Activated CD4-positive, alpha-beta T cell treated with anti-CD3 and anti-CD28 coated beads, Interleukin-2, amount 10 ng/mL, durations not matched to agents 24 days and 14 days (primary cell): ENCODE results near the gene TLX1. TPM values are rescaled to one million over a fixed set of nuclear protein-coding genes. Genes with fewer than 3 reads are reported as not detected.

Source experiments
- DNase-seq: peaks from one replicate; pipeline ENCODE4 v3.0.0; 2022
- H3K27ac Mint-ChIP-seq: one replicate; pipeline ENCODE4 v1.8.0; 2022; ENCODE audit warnings: mild to moderate bottlenecking, mixed read lengths
- H3K27me3 Mint-ChIP-seq: one replicate; pipeline ENCODE4 v1.8.0; 2022; ENCODE audit warnings: mixed read lengths
- H3K36me3 Mint-ChIP-seq: one replicate; pipeline ENCODE4 v1.8.0; 2022; ENCODE audit warnings: low read depth, mild to moderate bottlenecking, mixed read lengths
- H3K4me1 Mint-ChIP-seq: one replicate; pipeline ENCODE4 v1.8.0; 2021; ENCODE audit warnings: mixed read lengths
- H3K4me3 Mint-ChIP-seq: one replicate; pipeline ENCODE4 v1.8.0; 2022; ENCODE audit warnings: mild to moderate bottlenecking, moderate library complexity, mixed read lengths
- H3K9me3 Mint-ChIP-seq: one replicate; pipeline ENCODE4 v1.8.0; 2021; ENCODE audit warnings: mixed read lengths
- intact Hi-C: fragments of 100-400 bp; cut with micrococcal nuclease; formaldehyde crosslinking; loops from one replicate; pipeline ENCODE4 v1.15.1; 2023
- total RNA-seq: library from RNA; stranded (reverse); gene quantifications from 2 replicates; pipeline ENCODE4 v1.2.3, GENCODE V29; 2022

TLX1 gene
- total RNA-seq, 1 donor from 2014 or later: not detected

- Mint-ChIP-seq H3K4me1 (peaks cover 14% of the 10 kb centered on the region), H3K4me3 (no peak overlapping the region), H3K36me3 (no peaks in the 10 kb centered on the region), H3K27me3 (peaks cover 62% of the 10 kb centered on the region), H3K9me3 (no peaks in the 10 kb centered on the region), H3K27ac (no peak overlapping the region)
- intact Hi-C loops: loop anchor here (10.0 kb wide), 1 partner anchor 613 kb away; the partner anchor contains the start of gene FGF8
- peak; percentile 90 for DNase-seq
These were observed 30.6 kb downstream of the TLX1 start for GRCh38 chr10:101161494-101162299.

DNA sequence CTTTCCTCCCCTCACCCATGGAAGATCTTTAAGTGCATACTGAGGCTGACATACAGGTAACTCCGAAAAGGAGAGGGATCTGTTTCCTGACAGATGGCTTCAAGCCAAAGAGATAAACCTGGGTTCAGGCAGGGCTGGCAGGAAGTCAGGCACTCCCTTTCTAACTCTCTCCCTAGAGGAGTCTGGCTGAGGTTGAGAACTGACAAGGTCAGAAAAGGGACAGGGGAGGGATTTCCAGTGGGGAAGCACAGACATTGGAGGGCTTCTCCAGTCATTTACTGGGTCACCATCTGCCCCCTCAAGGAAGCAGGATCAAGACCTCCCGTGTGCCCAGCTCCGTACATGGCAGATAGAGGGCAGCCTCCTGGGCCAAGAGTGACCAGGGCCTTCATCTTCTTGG is 31.6 kb downstream of the TLX1 start:
- Mint-ChIP-seq H3K36me3 (no peaks in the 10 kb centered on the region), H3K4me1 (peaks cover 14% of the 10 kb centered on the region), H3K4me3 (no peak overlapping the region), H3K27me3 (peaks cover 59% of the 10 kb centered on the region), H3K27ac (no peak overlapping the region), H3K9me3 (no peaks in the 10 kb centered on the region)
- no peak for DNase-seq
- intact Hi-C loops: loop anchor here (10.0 kb wide), 1 partner anchor 612 kb away; the partner anchor contains the start of gene FGF8

GRCh38 chr10:101164020-101164419 is 32.9 kb downstream of the TLX1 start:
- no peaks in the 10 kb centered on the region for H3K9me3 Mint-ChIP-seq
- no peak overlapping the region for H3K27ac Mint-ChIP-seq
- H3K4me3 Mint-ChIP-seq: no peak overlapping the region
- no peaks in the 10 kb centered on the region for H3K36me3 Mint-ChIP-seq
- peaks cover 10% of the 10 kb centered on the region for H3K4me1 Mint-ChIP-seq
- intact Hi-C loops: loop anchor here (10.0 kb wide), 1 partner anchor 611 kb away; the partner anchor contains the start of gene FGF8
- DNase-seq: no peak
- peaks cover 53% of the 10 kb centered on the region for H3K27me3 Mint-ChIP-seq

DNA sequence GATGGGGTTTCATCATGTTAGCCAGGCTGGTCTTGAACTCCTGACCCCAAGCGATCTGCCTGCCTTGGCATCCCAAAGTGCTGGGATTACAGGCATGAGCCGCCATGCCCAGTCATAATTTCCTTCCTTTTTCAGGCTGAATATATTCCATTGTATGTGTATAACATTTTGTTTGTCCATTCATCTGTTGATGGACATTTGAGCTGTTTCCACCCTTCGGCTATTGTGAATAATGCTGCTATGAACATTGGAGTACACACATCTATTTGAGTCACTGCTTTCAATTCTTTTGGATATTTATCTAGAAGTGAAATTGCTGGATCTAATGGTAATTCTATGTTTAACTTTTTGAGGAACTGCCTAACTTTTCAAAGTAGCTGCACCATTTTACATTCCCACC is 34.6 kb downstream of the TLX1 start:
- no peak for DNase-seq
- Mint-ChIP-seq H3K27me3 (peaks cover 48% of the 10 kb centered on the region), H3K4me3 (no peak overlapping the region), H3K27ac (no peak overlapping the region), H3K36me3 (no peaks in the 10 kb centered on the region), H3K9me3 (no peaks in the 10 kb centered on the region), H3K4me1 (peaks cover 10% of the 10 kb centered on the region)
- intact Hi-C loops: loop anchor here (10.0 kb wide), 1 partner anchor 609 kb away; the partner anchor contains the start of gene FGF8

- no peaks in the 10 kb centered on the region for H3K9me3 Mint-ChIP-seq
- no peak overlapping the region for H3K27ac Mint-ChIP-seq
- no peak for DNase-seq
- no peak overlapping the region for H3K4me3 Mint-ChIP-seq
- H3K4me1 Mint-ChIP-seq: peaks cover 9% of the 10 kb centered on the region
- no peaks in the 10 kb centered on the region for H3K36me3 Mint-ChIP-seq
- intact Hi-C loops: loop anchor here (10.0 kb wide), 1 partner anchor 608 kb away; the partner anchor contains the start of gene FGF8
- H3K27me3 Mint-ChIP-seq: peaks cover 45% of the 10 kb centered on the region
These were observed 35.3 kb downstream of the TLX1 start for GRCh38 chr10:101166430-101166829.

DNA sequence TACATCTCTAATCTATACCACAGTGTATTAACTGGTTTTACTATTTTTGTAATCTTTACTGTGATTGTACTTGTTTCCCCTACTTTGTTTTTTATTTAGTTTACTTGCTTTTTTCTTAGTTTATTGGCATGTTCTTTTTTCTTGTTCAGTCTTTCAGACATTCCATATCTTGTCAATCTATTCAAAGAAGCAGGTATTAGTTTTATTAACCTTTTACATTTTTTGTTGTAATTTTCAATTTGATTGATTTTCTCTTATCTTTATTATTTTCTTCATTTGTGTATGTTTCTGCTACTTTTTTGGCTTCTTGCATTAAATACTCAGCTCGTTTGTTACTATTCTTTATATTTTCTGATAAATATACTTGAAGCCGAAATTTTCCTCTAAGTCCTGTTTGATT is 41.6 kb downstream of the TLX1 start:
- Mint-ChIP-seq H3K4me1 (no peaks in the 10 kb centered on the region), H3K27ac (no peak overlapping the region), H3K36me3 (no peaks in the 10 kb centered on the region), H3K9me3 (peaks cover 8% of the 10 kb centered on the region), H3K27me3 (peaks cover 29% of the 10 kb centered on the region), H3K4me3 (no peak overlapping the region)
- intact Hi-C loops: no loop called here
- DNase-seq: no peak

DNA sequence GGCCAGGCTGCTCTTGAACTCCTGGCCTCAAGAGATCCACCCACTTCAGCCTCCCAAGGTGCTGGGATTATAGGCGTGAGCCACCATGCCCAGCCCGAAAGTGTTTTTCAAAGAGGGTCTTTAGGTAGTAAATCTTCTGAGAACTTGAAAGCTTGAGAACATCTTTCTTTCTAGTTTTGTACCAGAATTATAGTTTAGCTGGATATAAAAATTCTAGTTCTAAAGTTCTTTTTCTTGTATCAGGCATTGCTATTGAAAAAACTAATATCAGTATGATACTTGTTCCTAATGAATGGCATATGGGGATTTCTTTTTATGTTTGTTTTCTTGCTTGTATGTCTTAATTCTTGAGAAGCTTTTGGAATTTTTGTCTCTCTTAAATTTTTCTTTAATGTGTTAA is 43.2 kb downstream of the TLX1 start:
- intact Hi-C loops: no loop called here
- Mint-ChIP-seq H3K9me3 (peaks cover 8% of the 10 kb centered on the region), H3K4me1 (no peaks in the 10 kb centered on the region), H3K27me3 (peaks cover 27% of the 10 kb centered on the region), H3K27ac (no peak overlapping the region), H3K36me3 (no peaks in the 10 kb centered on the region), H3K4me3 (no peak overlapping the region)
- DNase-seq: no peak

DNA sequence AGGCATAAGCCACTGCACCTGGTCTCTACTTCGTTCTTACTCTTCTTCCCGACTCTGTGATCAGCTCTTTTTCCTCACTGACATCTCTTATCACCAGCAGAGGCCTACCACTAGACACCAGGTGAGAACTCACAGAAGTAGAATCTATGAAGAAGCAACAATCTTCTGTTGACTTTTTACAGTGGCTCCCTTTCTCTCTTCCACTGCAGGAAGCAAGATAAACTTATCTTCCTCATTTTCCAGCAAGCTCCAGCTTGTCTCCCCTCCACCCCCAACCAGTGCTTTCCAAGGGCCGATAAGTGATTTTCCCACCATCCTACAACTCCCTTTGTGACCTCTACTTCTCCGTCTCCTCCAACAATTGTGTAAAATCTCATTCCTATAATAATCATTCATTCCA is 45.5 kb downstream of the TLX1 start:
- H3K9me3 Mint-ChIP-seq: peaks cover 8% of the 10 kb centered on the region
- no peaks in the 10 kb centered on the region for H3K4me1 Mint-ChIP-seq
- no peak overlapping the region for H3K27ac Mint-ChIP-seq
- intact Hi-C loops: no loop called here
- peaks cover 29% of the 10 kb centered on the region for H3K27me3 Mint-ChIP-seq
- H3K4me3 Mint-ChIP-seq: no peak overlapping the region
- DNase-seq: no peak
- H3K36me3 Mint-ChIP-seq: no peaks in the 10 kb centered on the region

- H3K9me3 Mint-ChIP-seq: no peaks in the 10 kb centered on the region
- peaks cover 10% of the 10 kb centered on the region for H3K27me3 Mint-ChIP-seq
- DNase-seq: no peak
- H3K27ac Mint-ChIP-seq: no peak overlapping the region
- no peak overlapping the region for H3K4me3 Mint-ChIP-seq
- intact Hi-C loops: no loop called here
- no peaks in the 10 kb centered on the region for H3K36me3 Mint-ChIP-seq
- no peaks in the 10 kb centered on the region for H3K4me1 Mint-ChIP-seq
These were observed 51.8 kb downstream of the TLX1 start for GRCh38 chr10:101182936-101183335.

DNA sequence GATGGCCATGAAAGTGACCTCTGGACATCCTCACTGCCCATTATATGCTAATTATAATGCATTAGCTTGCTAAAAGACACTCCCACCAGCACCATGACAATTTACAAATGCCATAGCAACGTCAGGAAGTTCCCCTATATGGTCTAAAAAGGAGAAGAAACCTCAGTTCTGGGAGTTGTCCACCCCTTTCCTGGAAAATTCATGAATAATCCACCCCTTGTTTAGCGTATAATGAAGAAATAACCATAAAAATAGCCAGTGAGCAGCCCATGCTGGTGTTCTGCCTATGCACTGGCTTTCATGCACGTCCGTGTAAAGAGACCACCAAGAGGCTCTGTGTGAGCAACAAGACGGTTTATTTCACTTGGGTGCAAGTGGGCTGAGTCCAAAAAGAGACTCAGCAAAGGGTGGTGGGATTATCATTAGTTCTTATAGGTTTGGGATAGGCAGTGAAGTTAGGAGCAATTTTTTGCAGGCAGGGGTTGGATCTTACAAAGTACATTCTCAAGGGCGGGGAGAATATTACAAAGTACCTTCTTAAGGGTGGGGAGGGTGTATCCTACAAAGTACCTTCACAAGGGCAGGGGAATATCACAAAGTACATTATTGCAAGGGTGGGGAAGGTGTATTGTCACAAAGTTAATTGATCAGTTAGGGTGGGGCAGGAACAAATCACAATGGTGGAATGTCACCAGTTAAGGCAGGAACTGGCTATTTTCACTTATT is 52.5 kb downstream of the TLX1 start:
- no peak overlapping the region for H3K4me3 Mint-ChIP-seq
- H3K27ac Mint-ChIP-seq: no peak overlapping the region
- peaks cover 7% of the 10 kb centered on the region for H3K27me3 Mint-ChIP-seq
- H3K36me3 Mint-ChIP-seq: no peaks in the 10 kb centered on the region
- H3K4me1 Mint-ChIP-seq: no peaks in the 10 kb centered on the region
- DNase-seq: no peak
- intact Hi-C loops: no loop called here
- no peaks in the 10 kb centered on the region for H3K9me3 Mint-ChIP-seq

Other genes starting within 250 kb of the TLX1 start
- 34.9 and 35.3 TPM in 2 replicates for gene SLF2, start 218.3 kb upstream of the TLX1 start, total RNA-seq
- gene SEMA4G, start 161.8 kb upstream of the TLX1 start, total RNA-seq: 1.4 and 1.8 TPM in 2 replicates
- 53.4 and 59.5 TPM in 2 replicates for gene MRPL43, start 143.8 kb upstream of the TLX1 start, total RNA-seq
- 41.1 and 42.1 TPM in 2 replicates for gene TWNK, start 143.8 kb upstream of the TLX1 start, total RNA-seq
- gene LZTS2, start 131.5 kb upstream of the TLX1 start, total RNA-seq: 21.8 and 22.7 TPM in 2 replicates
- 0.38 and 0.93 TPM in 2 replicates for gene PDZD7, start 100.2 kb upstream of the TLX1 start, total RNA-seq
- 36.0 and 37.3 TPM in 2 replicates for gene SFXN3, start 100.1 kb upstream of the TLX1 start, total RNA-seq
- gene KAZALD1, start 69.3 kb upstream of the TLX1 start, total RNA-seq: 0.78 and 0.79 TPM in 2 replicates
- gene LBX1, start 98.2 kb downstream of the TLX1 start, total RNA-seq: not detected in 2 replicates
- 16.2 and 19.0 TPM in 2 replicates for gene BTRC, start 222.9 kb downstream of the TLX1 start, total RNA-seq